GM13977 (cell line): ENCODE data around the gene AKAP13.
"Not testable (repeated sequence)": the region's sequence is repeated elsewhere in the genome, so short reads cannot be mapped to it uniquely, and the experiment has no call there.

Experiments used
- DNase-seq: peaks from one replicate; pipeline ENCODE4 v3.0.0; 2012; ENCODE audit warnings: low spot score
- CTCF ChIP-seq: IDR thresholded peaks from 2 replicates; pipeline ENCODE4 v1.5.1; 2012; ENCODE audit warnings: mild to moderate bottlenecking, control low read depth; ENCODE audit not compliant: insufficient read depth; ENCODE audit errors: extremely low read depth, missing control alignments
- in situ Hi-C: fragments of 300-500 bp; cut with MboI; formaldehyde crosslinking; loops from one replicate; pipeline ENCODE4 v1.12.0; 2022; ENCODE audit warnings: low sequenced_read_pairs, low pct_unique_long_range_greater_than_20kb, mixed read lengths, inconsistent platforms; ENCODE audit not compliant: unreplicated experiment

Gene AKAP13

GRCh38 chr15:85485956-85486567 is 105.7 kb downstream of the AKAP13 start:
- in situ Hi-C loops = loop anchor here (25.0 kb wide), 2 partner anchors 226 to 351 kb away; no protein-coding TSS in a partner anchor
- peak; percentile 79 for TF ChIP-seq CTCF
- peak; percentile 72 for DNase-seq

GRCh38 chr15:85487796-85488195 is 107.4 kb downstream of the AKAP13 start:
- not testable (repeated sequence) for DNase-seq
- in situ Hi-C loops = loop anchor here (25.0 kb wide), 2 partner anchors 225 to 350 kb away; no protein-coding TSS in a partner anchor

- DNase-seq = no peak
- in situ Hi-C loops = loop anchor here (25.0 kb wide), 2 partner anchors 223 to 348 kb away; no protein-coding TSS in a partner anchor
- TF ChIP-seq CTCF = no peak
Measured at GRCh38 chr15:85488997-85489396, 108.6 kb downstream of the AKAP13 start.

- in situ Hi-C loops = loop anchor here (25.0 kb wide), 2 partner anchors 222 to 347 kb away; no protein-coding TSS in a partner anchor
- TF ChIP-seq CTCF = no peak
- no peak for DNase-seq
Measured at GRCh38 chr15:85489773-85490493, 109.5 kb downstream of the AKAP13 start.

GRCh38 chr15:85490856-85491255 is 110.5 kb downstream of the AKAP13 start:
- TF ChIP-seq CTCF = no peak
- no peak for DNase-seq
- in situ Hi-C loops = loop anchor here (25.0 kb wide), 2 partner anchors 221 to 346 kb away; no protein-coding TSS in a partner anchor

- in situ Hi-C loops = loop anchor here (25.0 kb wide), 2 partner anchors 221 to 346 kb away; no protein-coding TSS in a partner anchor
- TF ChIP-seq CTCF = no peak
Measured at GRCh38 chr15:85491691-85492090, 111.3 kb downstream of the AKAP13 start.

GRCh38 chr15:85492406-85492805 is 112.0 kb downstream of the AKAP13 start:
- DNase-seq = no peak
- in situ Hi-C loops = loop anchor here (25.0 kb wide), 2 partner anchors 220 to 345 kb away; no protein-coding TSS in a partner anchor
- no peak for TF ChIP-seq CTCF

More at GRCh38 chr15:85491691-85492090, 111.3 kb downstream of the AKAP13 start:
- DNase-seq = no peak
